ENCODE measurements around the gene BBS2.

BBS2 gene

GRCh38 chr16:56519459-56520250, at the start of gene BBS2:
Gene BBS2 (minus strand): TSS chr16:56520024. CDS start chr16:56519862, 162 bp downstream.
- peak; percentile 86 for DNase-seq (ENCODE audit: low spot score)

- no peak for DNase-seq (ENCODE audit: low spot score)
Measured at GRCh38 chr16:56564793-56565477, 45.1 kb upstream of the BBS2 start, which contains the start of gene MT4. Gene MT4 (plus strand): TSS chr16:56565073. CDS start chr16:56565129, 56 bp downstream.

GRCh38 chr16:56561126-56561525, 41.3 kb upstream of the BBS2 start:
- DNase-seq (ENCODE audit: low spot score) = no peak

- DNase-seq (ENCODE audit: low spot score) = no peak
Measured at GRCh38 chr16:56560447-56560846, 40.6 kb upstream of the BBS2 start.

DNA sequence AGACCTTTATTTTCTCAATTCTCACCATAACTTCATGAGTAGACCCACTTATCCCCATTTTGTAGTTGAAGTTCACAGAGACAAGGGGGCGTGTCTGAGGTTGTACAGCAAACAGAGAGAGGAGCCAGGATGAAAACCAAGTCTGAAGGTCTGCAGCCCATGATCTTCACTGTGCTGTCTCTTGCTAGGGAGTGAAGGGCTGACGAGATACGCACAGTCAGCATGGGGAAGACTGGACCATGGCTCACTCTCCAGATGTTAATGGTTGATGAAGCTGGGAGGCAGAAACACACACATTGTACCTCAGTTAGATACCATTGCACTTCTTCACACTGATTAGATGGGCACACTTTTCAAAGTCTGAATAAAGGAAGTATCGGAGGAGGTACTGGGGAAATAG, 39.3 kb upstream of the BBS2 start:
- no peak for DNase-seq (ENCODE audit: low spot score)

DNA sequence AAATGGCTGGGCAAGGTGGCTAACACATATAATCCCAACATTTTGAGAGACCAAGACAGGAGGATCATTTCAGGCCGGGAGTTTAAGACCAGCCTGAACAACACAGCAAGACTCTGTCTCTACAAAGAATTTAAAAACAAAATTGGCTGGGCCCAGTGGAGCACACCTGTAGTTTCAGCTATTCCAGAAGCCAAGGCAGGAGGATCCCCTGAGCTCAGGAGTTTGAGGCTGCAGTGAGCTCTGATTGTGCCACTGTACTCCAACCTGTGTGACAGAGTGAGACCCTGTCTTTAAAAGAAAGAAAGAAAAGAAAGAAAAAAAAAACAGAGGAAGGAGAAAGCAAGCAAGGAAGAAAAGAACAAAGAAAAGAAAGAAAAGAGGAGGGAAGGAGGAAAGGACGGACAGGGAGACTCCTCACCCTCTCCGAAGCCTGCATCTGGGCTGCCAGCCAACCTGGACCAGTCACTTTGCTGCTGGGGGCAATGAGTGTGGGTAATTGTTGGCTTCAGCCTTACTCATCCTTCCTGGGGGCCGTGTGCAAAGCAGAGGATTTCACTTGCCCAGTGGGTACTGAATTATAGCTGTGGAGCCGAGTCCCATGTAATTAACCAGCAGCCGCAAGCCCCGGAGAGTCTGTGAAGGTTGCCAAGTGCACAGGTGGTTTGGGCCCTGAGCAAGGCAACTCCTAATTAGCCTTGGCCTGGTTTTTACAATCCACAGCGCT, 38.4 kb upstream of the BBS2 start:
- no peak for DNase-seq (ENCODE audit: low spot score)

DNA sequence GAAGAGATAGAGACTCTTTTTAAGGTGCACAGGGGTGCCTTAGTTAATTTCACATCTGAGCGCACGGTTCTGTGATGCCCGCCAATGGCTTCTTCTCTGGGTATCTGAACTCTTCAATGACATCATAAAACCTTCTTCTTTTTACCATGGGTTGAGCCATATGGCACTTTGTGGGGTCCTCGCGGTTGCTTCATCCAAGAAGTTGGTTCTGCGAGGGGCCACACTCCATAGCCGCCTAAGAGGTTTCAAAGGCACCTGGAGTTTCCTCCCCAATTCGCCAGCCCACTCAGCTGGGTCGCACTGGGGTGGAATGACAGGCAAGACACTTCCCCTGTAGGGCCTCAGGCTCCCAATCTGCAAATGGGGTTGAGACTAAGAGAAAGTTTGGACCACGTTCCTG, 34.6 kb upstream of the BBS2 start:
- DNase-seq (ENCODE audit: low spot score) = no peak

GRCh38 chr16:56551796-56552738, 32.2 kb upstream of the BBS2 start:
- no peak for DNase-seq (ENCODE audit: low spot score)

GRCh38 chr16:56549744-56550385, 30.0 kb upstream of the BBS2 start:
- DNase-seq (ENCODE audit: low spot score) = no peak

DNA sequence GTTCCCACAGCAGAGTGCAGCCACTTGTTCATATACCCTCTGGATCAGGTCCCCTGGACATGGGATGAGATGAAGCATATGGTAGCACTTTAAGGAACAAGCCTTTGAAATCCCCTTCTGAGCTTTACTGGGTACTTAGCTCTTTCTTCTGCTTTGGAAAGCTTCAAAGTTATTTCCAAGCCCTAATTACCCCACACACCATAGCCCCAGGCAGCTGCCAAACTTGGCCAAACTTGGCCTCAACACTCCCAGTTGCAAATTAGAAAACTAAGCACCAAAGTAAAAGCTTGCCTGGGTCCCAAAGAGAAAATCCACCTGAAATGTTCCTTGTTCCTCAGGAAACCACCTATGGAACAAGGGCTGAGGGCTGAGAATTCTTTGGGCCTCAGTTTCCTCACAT, 29.3 kb upstream of the BBS2 start:
- no peak for DNase-seq (ENCODE audit: low spot score)

DNA sequence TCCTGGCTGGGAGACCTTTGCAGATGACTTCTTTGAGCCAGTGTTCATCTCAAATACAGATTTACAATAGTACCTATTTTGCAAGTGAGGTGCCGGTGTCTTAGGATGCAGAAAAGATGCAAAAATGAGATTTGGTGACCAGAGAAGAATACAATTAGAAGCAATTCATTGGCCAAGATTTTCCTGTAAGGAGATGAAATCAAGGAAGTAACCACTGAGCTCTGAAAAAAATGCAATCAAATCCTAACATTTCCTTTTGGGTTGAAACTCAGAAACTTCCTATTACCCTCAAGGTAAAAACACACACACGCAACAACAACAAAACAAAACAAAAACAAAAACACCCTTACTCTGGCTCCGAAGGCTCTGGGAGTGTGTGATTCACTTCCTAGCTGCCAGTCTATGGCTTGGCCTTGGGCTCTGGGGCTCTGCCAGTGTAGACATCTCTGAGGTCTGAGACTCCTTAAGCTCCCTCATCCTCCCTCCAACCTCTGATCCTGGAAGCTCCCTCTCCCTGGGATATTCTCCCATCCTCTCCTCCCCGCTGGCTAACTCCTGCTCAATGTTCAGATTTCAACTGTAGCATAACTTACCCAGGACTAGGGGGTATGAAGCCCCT, 28.2 kb upstream of the BBS2 start:
- no peak for DNase-seq (ENCODE audit: low spot score)

- DNase-seq (ENCODE audit: low spot score) = no peak
Measured at GRCh38 chr16:56547120-56547948, 27.5 kb upstream of the BBS2 start.

- no peak for DNase-seq (ENCODE audit: low spot score)
Measured at GRCh38 chr16:56542039-56542438, 22.2 kb upstream of the BBS2 start.

DNA sequence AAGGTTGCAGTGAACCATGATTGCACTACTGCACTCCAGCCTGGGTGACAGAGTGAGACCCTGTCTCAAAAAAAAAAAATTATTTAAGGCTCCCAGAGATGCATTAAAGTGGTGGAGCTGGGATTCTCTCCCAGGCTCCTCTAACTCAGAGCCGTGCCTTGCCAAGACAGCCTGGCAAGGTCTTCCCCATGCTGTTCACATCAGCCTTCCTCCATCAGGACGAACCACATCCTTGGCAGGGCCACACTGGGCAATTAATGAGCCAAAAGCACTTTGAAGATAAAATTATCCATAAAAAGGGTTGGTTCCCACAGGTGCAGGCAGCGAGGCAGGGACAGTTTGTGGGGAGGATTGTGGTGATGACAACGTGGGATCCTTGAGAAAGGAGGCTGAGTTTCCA, 19.8 kb upstream of the BBS2 start:
- DNase-seq (ENCODE audit: low spot score) = no peak

DNA sequence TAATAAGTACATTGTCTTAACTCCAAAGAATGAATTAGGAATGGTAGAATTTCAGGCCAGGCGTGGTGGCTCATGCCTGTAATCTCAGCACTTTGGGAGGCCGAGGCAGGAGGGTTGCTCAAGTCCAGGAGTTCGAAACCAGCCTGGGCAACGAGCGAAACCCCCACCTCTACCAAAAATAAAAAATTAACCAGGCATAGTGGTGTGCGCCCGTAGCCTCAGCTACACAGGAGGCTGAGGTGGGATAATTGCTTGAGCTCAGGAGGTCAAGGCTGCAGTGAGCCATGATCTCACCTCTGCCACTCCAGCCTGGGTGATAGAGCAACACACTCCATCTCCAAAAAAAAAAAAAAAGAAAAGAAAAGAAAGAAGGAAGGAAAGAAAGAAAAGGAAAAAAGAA, 18.5 kb upstream of the BBS2 start:
- DNase-seq (ENCODE audit: low spot score) = no peak

GRCh38 chr16:56534847-56535383, 15.1 kb upstream of the BBS2 start:
- no peak for DNase-seq (ENCODE audit: low spot score)

- no peak for DNase-seq (ENCODE audit: low spot score)
Measured at GRCh38 chr16:56532714-56533113, 12.9 kb upstream of the BBS2 start.

GRCh38 chr16:56530872-56531271, 11.0 kb upstream of the BBS2 start:
- DNase-seq (ENCODE audit: low spot score) = no peak

- DNase-seq (ENCODE audit: low spot score) = no peak
Measured at GRCh38 chr16:56525236-56525635, 5.4 kb upstream of the BBS2 start.

DNA sequence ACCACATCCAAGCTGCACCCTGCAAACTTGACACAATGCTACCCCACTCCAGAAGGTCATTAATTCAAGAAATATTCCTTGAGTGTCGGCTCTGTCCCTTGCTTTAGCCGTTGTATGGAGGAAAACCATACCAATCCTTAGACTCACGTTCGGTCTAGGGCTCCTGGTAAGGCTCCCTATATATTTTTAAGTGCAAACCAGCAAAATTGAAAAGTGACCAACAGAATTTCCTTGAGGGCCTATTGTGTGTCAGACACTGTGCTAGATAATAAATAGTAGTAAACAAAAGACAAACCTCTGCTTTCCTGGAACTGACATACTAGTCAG, 390 bp upstream of the BBS2 start:
- DNase-seq (ENCODE audit: low spot score) = no peak

All from hematopoietic multipotent progenitor cell treated with erythropoietin and hydrocortisone succinate and interleukin-3 and kit ligand, for 15 days (in vitro differentiated cells).